Mucosa of gallbladder (tissue), 1 donor: Measurements from ENCODE around the gene CMBL. TPM values are rescaled to one million over a fixed set of nuclear protein-coding genes. Genes with fewer than 3 reads are reported as not detected.
A peak's percentile ranks its signal among the peaks of the same experiment; 100 is the strongest.

Experiments
- DNase-seq: peaks from one replicate; pipeline ENCODE4 v3.0.0-alpha.2; 2020; ENCODE audit warnings: low spot score
- total RNA-seq: library from RNA; stranded (reverse); gene quantifications from one replicate; pipeline ENCODE4 v1.2.1, GENCODE V29; 2021
- donor health status: DM: no; HTN: no; CAD: no.

The CMBL gene
- total RNA-seq, 1 donor from 2014 or later = 90.1 TPM

DNA sequence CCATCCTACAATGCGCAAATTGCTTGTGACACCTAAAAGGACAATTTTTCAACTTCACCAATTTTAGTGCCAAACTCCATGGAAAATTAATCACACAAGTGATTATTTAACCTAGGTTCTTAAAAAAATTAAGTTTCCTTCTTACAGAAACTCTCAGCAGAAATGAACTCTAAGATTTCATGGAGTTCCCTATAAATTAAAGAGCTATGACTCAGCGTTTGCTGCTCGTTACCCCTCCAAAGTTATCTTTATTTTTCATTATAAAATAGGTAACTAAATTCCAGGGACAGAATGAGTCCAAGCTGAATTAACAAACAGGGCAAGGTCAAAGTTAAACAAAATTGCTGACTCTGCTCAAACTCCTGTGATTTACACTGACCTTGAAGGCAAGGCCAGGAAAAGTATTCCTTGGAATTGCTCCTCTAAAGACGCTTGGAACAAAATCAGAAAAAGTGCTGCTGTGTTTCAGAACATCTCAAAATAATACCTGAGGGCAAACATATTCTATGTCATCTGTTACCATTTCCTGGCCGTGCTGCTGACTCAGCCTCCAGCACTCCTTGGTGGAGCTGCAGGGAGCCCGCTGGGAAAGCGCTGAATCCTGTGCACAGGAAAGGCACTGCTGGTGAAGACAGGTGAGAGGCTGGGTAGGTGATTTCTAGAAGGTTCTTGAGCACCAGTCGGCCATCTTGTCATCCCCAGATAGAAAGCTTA, 2.5 kb upstream of the CMBL start:
- DNase-seq = no peak

DNA sequence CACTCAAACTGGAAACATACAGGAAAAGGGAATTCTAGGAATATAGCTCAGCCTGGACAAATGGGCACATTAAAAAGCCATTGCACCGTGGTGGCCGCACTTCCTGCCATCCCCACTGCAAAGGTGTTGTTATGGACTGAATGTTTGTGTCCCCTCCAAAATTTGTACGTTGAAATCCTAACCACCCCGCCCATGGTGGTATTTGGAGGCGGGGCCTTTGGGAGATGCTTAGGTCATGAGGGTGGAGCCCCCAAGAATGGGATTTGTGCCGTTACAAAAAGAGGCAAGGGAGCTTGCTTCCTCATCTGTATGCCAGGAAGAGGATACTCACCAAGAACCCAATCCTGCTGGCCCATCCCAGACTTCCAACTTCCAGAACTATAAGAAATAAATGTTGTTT, 1.1 kb upstream of the CMBL start:
- no peak for DNase-seq

- no peak for DNase-seq
Measured at GRCh38 chr5:10306806-10307205, 896 bp downstream of the CMBL start.

GRCh38 chr5:10306114-10306513, 1.6 kb downstream of the CMBL start:
- no peak for DNase-seq

DNA sequence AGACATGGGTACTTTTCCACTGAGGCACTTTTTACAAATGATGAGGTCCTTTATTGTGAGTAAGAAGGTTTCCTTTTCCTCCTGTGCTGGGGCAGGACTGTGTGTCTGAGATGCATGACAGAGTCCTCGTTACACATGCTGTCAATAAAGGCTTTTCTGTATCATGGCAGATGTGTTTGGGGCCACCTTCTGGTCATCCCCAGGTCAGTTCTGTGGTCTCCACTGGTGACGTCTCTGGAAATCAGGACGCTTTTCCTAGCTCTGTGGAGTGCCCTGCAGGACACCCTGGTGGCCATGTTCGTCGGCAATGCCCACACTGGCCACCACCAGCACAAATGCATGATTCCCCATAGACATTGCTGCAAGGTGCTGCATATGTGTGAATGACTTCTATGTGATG, 2.8 kb downstream of the CMBL start:
- DNase-seq = no peak

- DNase-seq = no peak
Measured at GRCh38 chr5:10303699-10304170, 4.0 kb downstream of the CMBL start.

GRCh38 chr5:10303201-10303600, 4.5 kb downstream of the CMBL start:
- no peak for DNase-seq

GRCh38 chr5:10301842-10302610, 5.7 kb downstream of the CMBL start:
- DNase-seq = peak; percentile 94

- no peak for DNase-seq
Measured at GRCh38 chr5:10301266-10301665, 6.4 kb downstream of the CMBL start.

GRCh38 chr5:10300246-10300645, 7.5 kb downstream of the CMBL start:
- DNase-seq = no peak

DNA sequence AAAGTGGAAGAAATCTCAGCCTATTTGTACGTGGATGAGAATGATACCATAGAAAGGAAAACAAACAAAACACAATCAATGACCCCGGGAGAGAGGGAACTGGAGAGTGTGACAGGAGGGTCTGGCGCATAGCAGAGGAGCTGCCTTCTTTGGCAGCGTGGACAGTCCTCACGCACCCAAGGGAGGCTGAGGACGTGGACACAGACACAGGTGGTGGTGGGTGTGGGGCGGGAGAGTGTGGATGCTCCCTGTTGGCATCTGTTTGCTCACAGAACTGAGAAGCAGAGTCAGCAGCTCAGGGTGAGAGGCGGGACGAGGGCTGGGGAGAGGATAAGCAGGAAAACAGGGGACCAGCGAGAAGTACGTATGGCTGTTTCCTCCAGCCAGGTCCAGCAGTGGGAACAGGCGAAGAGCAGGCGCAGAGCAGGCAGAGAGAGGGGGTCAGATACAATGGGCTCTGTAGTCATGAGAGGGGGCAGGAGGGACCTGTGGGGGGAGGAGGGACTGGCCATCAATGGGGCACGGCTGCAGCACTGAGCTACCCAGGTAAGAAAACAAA, 10.0 kb downstream of the CMBL start:
- no peak for DNase-seq

DNA sequence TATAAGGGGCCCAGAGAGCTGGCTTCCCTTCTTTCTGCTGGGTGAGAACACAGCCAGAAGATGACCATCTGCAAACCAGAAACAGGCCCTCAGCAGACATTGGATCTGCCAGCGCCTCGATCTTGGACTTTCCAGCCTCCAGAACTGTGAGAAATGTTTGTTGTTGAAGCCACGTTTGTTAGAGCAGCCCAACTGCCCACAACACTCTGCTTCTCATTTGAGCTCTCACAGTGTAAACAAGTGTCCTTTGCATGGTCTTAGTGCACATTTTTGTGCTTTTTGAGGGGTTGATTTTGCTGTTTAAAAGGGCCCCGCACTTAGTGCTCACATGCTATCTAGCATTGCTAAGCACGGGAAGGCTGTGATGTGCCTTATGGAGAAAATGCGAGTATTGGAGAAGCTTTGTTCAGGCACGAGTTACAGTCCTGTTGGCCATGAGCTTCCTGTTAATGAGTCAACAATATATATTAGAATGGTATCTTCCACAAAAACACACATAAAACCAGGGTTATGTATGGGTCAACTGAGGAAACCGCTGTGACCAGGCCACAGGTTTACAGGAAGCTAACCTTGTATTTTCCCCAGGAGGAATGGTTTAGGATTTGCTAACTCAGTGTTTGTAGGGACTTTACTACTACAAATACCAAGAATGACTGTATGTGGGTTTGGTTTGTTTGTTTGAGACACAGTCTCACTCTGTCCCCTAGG, 11.9 kb downstream of the CMBL start:
- DNase-seq = no peak

DNA sequence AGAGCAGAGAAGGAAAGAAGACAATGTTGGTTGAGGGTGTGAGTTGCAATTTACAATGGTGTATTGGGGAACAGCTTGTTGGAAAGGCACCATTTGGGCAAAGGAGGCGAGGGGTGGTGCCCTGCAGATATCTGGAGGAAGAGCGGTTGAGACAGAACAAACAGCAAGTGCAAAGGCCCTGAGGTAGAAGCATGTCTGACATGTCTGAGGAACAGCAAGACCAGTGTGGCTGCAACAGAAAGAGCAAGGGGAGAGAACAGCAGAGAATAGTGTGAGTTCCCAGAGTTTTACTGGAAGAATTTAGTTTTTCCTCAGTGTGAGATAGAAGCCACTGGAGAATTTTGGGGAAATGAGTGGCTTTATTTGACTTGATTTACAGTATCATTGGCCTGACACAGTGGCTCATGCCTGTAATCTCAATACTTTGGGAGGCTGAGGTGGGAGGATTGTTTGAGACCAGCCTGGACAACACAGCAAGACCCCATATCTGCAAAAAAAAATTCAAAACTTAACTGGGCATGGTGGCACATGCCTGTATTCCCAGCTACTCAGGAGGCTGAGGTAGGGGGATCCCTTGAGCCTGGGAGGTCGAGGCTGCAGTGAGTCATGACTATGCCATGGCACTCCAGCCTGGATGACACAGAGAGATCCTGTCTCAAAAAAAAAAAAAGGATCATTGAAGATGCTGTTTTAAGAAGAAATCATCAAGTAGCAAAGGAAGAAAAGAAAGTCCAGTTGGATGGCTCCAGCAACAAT, 13.6 kb downstream of the CMBL start:
- no peak for DNase-seq

DNA sequence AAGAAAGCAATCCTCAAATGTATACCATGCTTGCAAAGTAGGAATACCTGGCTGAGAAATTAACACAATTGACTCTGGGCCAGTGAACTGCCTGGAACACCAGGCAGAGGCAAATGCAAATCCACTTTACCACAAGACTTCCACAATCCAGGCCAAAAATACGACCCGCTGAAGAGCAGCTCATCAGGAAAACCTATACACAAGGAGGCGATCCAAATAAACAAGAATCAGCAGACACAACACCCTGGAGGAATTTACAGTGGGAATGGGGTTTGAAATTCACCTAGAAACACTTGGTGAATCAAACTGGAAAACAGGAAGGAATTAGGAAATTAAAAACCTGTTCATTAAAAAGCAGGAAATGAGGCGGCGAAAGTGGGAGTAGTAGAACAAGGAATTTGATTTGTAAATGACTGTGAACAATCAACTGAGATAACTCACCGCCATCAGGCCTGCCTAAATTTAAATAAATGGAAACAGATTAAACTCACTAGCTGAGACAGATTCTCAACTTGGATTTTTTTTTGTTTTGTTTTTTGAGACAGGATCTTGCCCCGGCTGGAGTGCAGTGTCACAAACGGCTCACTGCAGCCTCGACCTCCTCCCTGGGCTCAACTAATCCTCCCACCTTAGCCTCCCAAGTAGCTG, 15.9 kb downstream of the CMBL start:
- DNase-seq = no peak

DNA sequence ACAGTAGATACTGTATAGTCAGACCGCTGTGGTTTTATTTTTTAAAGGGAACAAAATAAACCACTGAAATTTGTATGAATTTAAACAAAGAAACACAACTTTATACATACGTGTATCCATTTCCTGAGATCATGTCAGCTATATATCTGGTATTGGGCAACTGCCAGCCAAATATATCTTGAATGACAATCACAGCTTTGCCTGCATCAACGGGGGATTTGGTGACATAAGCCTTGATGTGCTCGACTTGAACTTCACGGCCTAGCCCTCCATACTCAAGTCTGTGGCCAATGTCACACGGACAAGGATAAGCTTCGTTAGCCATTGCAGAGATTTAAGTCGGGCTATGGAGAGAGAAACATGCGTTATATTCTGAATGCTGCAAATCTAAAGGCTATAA, 17.3 kb downstream of the CMBL start:
- DNase-seq = no peak

DNA sequence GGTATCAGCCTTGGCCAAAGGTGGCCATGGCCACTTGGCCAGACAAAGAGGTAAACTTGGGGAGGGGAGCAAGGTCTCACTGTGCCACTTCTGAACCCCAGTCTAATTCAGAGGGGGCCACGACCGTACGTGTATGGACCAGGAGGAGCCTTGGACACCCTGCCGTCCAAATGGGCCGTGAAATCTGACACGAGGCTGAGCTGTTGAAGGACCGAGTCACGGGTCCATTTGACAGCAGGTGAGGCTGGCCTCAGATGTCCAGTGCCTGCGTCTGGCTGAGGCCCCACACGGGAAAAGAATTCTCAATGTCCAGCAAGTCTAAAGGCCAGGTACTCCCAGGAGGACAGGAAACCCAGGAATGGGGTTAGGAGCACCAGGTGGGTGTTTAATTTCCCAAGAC, 17.7 kb downstream of the CMBL start:
- DNase-seq = no peak

- DNase-seq = no peak
Measured at GRCh38 chr5:10289353-10289752, 18.3 kb downstream of the CMBL start.

DNA sequence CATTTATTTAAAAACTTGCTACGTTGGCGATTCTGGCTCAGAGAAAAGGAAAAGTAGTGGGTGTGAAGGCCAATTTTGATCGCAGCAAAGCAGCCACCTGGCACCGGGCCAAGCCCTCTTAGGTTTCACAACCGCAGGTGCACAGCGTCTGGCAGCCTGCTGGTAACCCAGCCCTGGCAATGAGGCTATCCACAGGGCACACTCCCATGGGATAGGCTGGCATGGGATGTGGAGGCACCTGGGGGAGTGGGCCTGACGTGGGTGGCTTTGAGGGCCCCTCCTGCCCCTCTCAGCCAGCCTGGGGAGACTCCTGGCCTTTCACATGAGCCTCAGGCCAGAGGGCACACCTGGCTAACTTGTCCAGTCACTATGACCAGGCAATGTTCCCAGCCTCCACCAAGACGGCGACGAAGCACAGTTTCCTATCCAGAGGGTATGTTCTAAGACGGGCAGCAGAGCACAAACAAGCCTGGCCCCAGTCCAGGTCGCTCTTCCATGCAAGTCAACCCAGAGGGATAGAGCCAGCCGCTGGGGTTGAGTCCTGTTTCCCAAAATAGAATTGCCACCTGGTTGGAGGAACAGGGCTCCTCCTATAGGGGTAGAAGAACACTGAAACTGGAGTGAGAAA, 19.0 kb downstream of the CMBL start:
- peak; percentile 66 for DNase-seq

DNA sequence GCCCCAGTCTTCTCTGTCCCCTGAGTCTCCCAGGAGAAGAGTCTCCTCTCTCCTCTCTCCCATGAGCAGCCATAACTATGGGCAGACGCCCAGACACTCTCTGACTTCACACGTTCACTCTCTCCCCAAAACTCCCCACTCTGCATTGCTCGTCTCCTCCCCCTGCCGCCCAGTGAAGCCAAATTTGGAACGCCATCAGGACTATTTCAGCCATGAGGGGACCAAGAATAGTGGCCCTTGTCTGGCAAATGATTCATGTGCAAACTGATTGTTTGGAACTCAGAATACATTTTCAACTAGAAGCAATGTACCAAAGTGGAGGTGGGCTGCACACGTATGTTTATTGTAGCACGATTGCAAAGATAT, 20.9 kb downstream of the CMBL start:
- no peak for DNase-seq

DNA sequence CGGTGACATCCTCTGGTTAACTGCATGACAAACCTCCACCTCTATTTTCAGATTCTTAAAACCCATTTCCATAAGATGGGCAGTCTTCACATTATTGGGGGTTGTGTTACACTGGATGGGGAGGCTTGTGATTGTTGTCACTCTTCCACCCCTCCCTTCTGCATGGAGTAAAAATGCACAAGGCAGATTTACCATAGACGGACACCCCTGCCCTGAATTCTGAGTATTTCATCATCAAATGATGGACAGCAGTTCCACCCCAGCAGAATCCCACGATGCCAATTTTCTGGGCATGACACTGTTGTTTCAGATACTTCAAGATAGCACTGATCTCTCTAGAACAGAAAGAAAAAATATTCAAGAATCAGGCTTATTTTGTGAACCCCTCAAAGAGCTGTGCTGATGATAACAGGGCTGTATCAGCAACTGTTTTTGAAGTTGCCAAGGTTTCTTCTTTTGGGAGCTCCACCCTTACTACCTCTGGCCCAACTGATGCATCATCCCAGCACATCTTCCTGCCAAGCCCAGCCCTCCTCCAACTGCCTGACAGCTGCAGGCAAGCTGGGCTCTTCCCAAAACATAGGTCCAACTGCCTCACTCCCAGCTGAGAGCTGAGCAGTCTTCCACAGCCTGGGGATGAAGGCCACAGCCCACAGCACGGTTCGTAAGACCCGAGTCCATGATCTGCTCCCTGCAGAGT, 21.4 kb downstream of the CMBL start:
- no peak for DNase-seq
